Amygdala (tissue), 56 donors: ENCODE measurements around the gene NEUROD4.
A peak's percentile ranks its signal among the peaks of the same experiment; 100 is the strongest.
"Not testable (repeated sequence)": the region's sequence is repeated elsewhere in the genome, so short reads cannot be mapped to it uniquely, and the experiment has no call there.

ENCODE experiments used
- DNase-seq, 56 donors: peaks; one replicate each; lab custom pipeline; 2025; lab: John Stamatoyannopoulos, UW

NEUROD4 gene, protein sequence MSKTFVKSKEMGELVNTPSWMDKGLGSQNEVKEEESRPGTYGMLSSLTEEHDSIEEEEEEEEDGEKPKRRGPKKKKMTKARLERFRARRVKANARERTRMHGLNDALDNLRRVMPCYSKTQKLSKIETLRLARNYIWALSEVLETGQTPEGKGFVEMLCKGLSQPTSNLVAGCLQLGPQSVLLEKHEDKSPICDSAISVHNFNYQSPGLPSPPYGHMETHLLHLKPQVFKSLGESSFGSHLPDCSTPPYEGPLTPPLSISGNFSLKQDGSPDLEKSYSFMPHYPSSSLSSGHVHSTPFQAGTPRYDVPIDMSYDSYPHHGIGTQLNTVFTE

DNA sequence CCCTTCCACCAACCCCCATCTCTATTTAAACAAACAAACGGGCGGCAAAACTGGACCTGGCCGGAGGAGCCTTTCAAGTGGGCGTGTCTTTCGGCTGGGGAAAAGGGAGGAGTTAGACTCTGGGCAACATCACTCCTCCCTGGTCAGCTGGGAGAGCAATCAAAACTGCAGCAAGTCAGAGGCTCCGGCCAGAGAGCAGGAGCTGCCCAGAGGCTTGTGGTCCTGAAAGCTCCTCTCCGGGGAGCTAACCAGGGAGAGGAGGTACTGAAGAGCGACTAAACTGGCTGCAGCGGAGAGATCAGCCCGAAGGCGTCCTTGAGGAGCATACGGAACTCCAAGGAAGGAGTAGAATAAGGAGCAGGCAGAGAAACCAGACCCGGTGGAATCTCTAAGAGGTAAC lies at the start of gene NEUROD4:
NEUROD4 (plus strand) TSS at position 191 of the 400 bp plus-strand sequence. CDS start 6,466 bp downstream, outside the sequence.
- DNase-seq, result peak in 25 of 56 donors; percentile 1 to 43 (median 9)

DNA sequence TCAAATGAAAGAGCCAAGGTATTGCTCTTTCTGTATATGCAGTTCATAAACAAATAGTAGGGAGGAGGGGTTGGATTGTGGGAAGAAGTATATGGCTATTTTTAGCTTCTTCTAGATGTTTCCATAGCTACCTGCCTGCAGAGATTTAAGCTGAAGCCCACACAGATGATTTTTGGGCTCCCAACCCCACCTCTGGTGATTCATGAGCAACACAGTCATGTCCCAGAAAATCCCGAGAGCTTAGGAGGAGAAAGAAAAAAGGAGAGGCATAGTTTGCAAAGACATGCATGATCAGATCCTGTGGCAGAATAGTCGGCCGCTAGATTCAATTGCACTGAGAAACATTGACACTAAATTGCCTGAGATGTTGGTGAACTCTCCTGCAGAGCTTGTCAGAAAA lies 49.0 kb upstream of the NEUROD4 start:
- peak in 2 of 56 donors; percentile 12 to 51 for DNase-seq

DNA sequence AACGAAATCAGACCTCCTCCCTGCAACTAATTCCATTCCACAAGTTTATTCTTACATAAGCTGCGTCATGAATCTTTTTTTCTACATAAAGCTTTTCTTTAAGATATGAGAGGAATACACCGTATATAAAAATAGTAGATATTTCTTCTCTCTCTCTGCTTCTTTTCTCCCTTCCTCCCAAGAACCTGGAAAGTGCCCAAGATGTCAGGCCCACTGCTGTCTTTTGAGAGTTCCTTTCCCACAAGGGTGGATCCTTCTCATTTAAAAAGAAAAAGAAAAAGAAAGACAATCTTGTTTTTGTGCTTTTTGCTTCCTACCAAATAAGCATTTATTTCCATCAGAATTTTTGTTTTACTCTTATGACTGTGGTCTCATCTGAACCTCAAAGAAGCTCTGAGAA lies 46.2 kb upstream of the NEUROD4 start:
- no peak for DNase-seq

DNA sequence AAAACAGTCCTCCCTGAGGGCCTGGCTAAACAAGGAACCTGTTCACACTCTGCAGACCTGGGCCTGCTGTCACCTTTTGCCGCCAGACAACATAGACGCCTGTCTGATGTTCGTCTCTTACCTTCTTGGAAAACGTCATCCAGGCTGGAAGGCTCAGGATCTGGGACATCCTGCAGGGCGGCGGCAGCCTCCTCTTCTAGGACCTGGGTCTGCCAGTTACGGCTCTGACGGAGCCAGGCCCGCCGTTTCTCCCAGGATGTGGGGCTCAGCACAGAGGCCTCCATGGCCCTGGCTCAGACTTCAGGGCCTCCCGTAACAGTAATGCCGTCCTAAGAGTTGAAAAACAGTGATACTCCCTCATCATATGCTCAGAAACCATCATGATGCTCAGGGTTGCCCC lies 45.5 kb upstream of the NEUROD4 start:
- DNase-seq, result no peak

DNA sequence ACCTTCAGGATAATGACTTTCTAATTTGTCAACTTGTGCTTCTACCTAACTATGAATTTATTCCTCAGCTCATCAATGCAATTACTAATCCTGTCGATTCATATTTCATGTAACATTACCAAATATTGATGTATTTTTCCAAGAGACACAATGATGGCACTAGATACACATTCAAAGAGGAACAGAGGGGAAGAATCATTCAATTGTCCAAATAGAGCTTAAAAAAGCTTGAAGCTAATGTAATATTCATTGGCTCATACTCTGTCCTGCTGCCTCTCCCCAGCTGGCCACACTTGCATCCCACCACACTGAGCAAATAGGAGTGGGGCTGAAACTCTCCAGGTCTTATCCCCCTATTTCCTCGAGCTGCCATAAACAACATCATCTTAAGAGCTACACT lies 44.5 kb upstream of the NEUROD4 start:
- peak in 6 of 56 donors; percentile 3 to 19 (median 8) for DNase-seq

DNA sequence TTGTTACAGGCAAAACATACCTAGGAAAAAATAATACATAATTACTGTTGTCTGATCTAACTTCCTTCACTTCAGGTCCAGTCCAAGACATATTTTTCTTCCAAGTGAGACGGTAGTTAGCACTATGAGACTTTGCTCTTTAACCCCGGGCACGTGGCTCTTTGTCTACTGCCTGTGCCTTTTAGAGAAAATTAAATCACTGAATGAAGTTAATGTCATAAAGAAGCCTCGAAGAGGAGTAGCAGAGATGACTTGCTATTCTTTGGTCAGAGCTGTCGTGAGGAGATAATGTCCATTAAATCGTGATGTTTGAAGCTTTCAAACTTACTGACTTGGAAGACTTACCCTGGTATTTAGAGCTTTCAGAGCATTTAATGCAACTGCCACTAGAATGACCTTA lies 43.9 kb upstream of the NEUROD4 start:
- DNase-seq, result no peak

DNA sequence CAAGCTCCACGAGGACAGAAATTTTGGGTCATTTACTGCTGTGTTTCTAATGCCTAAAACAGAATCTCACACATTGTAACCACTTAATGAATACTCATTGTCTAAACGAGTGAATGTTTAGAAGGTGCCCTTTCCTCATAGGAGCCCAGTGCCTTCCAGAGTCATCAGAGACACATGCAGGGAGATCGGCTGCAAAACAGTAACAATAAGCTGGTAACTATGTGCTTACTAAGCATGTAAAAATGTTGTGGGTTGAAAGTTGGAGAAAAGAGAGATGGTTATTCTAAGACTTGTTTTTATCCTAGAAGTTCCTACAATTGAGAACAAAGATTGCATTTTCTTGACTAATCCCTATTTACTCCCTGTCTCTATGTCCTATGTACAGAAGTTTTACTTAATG lies 42.6 kb upstream of the NEUROD4 start:
- DNase-seq, result no peak

DNA sequence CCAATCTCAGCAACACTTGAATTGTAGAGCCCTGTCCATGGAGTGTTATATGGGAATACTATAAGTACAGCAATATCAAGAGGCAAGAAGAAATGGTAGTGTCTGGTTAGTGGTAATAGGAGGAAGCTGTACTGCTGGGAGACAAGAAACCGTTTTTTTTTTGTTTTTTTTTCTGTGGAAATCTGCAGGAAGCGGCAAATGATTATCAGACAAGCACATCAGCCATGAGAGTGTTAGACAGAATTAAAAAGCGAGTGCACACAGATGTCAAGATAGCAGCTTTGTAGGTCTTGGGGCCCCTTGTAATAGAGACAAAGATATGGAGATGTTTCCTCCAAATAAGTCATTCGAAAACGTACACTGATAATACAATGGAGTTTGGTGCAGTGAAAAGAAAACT lies 41.9 kb upstream of the NEUROD4 start:
- DNase-seq, result no peak

DNA sequence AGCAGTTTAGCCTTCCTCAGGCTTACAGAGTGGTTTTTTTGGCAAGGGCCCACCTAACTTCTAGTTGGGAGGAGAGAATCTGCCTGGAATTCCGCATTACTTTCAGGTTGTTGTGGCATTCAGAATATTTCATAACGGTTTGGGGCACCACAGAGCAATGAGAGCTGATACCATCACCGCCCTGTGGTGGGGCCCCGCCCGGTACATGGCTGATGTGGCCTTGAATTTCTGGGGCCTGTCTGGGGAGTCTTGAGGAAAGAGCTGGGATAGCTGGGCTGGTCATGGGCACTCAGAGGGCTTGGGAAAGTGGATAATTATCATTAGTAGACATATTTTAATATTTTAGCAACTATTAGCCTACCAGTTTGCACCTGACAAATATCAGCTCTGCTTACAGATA lies 39.4 kb upstream of the NEUROD4 start:
- no peak for DNase-seq

DNA sequence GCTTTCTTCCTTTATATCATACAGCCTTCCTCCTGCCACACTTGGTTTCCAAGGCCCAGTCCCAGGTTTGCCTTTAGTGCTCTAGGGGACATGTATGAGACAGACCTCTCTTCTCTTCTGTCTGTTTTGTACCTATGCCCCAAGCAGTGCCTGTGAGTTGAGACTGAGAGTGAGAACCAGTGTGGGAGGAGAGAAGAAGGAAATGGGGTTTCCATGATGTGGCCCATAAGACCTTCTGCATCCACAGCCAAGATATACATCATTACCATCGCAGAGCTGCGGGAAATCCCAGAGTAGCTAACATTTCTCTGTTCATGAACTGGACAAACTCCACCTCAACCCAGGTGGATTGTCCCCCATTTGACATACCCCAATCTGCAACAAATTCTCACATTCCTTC lies 38.0 kb upstream of the NEUROD4 start:
- DNase-seq, result no peak

DNA sequence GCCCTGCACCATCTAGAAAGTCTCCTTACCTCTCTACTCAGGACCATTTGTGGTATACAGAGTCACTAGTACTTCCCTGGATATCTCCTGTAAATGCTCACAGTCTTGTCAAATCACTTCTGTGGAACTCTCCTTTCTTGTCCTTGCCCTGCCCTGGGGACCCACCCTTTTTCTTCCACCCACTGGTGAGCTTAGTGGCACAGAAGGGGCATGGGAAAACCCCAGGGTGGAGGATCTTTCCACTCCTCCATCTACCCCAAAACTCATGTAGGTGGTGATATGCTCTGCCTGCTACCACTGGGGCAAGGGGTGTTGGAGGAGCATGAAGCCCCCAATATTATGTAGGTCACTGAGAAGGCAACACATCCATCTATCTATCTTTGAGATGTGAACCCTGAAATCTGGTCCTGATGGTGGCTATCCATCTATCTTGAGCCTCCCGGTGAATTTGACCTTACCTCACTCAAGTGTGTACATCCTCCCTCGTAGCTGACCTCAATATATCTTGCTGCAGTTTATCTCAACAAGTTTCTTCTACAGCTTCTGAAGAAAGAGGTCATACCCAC lies 36.2 kb upstream of the NEUROD4 start:
- no peak for DNase-seq

DNA sequence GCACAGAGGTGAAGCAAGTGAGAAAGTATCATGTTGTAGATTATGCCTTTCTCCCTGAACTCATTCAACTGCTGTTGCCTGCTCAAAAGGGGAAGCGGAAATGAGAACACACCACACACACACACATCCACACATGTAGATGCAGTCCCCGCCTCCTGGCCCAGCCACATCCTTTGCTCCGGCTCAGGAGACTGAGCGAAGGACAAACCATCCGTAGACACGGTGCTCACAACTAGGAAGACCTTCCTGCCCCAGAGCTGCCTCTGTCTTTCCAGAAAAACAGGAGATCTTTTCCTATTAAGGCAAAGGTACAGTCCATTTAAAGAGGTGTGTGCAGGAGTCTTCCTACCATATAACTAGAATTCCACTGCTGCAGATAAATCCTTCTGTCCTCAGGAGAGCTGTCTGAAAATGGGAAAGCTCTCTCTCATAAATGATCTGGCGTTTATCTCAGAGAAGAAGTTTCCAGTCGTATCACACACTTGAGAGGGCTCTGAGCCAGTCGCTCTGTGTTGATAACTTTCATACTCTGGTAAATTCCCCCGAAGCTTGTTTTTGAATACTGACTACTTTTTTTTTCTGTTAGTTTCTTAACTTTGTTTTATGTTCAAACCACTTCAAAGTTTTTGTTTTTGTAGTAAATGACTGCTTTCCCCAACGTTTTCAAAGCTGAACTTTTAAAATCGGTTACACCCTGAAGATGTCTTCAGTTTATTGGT lies 35.0 kb upstream of the NEUROD4 start, which contains the start of gene TESPA1:
TESPA1 (minus strand) TSS at position 105 of the 719 bp plus-strand sequence. CDS start 10,200 bp downstream, outside the sequence.
- DNase-seq, result peak in 8 of 56 donors; percentile 0 to 44 (median 12)

DNA sequence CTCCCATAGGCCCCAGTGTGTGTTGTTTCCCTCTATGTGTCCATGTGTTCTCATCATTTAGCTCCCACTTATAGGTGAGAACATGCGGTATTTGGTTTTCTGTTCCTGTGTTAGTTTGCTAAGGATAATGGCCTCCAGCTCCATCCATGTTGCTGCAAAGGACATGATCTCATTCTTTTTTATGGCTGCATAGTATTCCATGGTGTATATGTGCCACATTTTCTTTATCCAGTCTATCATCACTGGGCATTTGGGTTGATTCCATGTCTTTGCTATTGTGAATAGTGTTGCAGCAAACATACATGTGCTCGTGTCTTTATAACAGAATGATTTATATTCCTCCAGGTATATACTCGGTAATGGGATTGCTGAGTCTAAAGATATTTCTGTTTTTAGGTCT lies 33.0 kb upstream of the NEUROD4 start:
- not testable (repeated sequence) for DNase-seq

DNA sequence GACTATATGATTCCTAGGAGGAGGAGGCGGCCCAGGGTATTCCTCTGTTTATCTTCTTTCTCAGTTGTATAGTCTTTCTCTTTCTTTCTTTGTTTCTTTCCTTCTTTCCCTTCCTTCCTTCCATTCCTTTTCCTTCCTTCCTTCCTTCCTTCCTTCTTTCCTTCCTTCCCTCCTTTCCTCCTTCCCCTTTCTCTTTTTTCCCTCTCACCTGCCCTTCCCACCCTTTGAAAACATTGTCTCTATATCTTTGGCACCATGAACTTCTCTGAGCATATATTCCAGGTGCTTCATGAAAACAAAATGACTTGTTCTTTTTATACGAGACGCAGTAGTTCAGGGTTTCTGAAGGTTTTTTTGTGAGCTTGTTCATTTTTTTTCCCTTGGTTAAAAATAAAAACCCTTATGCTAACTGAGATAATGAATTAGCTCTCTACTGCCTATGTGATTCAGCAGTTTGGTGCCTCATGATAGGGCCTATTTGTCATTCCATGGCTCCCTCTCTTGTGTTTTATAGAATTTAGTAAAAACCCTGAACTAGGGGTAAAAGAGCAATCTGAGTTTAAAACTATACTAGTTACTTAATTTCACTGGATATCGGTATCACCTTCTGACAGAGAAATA lies 32.1 kb upstream of the NEUROD4 start:
- no peak for DNase-seq

DNA sequence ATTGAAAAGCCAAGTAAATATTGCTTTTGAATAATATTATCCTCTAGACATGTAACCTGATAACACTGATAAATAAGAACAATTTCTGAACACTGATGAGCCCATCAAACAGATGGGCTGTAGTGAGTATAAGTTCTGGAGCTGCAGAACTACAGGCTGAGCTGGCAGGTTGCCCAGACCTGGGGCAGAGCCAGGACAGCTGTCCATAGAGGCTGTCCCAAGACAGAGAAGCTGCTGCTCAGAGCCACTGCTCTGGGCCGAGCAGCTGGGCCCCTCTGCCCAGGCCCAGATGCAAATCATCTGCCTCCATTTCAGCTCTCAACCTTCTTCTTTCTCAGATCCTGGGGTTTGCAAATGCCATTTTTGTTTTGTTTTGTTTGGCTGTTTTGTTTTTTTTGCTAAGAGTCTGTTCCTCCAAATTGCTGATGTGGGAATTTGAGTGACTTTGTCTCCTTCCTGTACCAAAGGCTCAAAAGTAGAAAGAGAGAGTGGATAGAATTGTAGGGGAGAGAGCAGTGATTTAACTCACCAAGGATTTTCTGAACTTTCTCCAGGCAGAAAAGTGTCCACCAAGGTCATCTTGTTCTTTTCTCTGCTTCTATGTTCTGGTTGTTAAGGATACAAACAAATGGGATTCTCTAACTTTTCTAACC lies 31.2 kb upstream of the NEUROD4 start:
- DNase-seq, result peak in 55 of 56 donors; percentile 5 to 94 (median 73)

DNA sequence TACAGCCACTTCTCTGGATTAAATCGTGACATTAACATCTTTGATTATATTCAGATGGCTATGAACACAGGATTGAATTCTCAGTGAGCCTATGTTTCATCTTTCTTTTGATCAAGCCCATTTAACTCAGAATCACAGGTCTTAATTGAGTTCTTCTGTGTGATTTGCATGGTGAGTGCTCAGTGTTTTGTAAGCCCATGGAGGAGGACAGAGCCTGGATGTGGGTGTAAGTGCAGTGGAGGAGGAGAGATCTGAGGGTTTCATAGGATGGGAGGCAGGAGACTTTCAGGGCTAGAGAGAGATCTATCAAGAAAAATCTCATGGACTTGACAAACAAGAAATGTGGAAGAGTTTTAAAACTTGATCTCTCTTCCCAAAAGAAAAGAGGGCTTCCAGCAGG lies 29.9 kb upstream of the NEUROD4 start:
- no peak for DNase-seq

DNA sequence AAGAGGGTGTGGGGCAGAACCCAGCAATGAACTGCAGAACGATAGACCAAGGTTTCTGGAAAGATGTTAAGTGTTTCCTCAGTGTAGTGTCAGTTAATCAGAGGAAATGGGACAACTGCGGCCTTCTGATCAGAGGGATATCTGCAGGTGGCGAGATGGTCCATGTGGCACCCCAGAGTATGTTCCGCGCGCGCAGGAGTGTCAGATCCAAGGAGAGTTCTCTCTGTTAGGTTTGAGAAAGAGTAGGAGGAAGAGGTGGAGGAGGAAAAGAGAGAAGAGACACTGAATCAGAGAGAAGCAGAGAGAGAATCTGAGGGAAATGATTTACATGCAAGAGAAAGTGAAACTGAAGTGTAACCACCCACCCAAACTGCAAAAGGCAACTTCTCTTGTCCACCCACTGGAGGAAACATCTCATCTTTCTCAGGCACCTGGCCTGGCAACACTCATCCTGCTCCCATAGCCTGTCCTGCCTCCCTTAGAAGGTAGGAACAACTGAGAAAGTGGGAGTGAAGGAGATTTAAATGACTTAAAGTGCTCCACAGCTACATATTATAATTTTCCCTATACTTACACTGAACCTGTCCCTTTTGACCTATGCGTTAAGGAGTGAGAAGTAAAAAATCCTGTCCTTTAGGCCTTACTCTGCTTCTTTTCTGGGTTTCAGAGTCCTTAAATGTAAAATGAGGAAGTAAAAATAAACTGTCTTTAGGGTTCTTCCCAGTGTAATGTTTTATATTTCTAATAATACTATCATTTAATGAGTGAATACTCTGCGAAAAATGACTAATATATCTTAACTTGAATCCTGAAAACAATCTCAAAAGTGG lies 28.4 kb upstream of the NEUROD4 start:
- DNase-seq, result peak in 1 of 56 donors; percentile 15

DNA sequence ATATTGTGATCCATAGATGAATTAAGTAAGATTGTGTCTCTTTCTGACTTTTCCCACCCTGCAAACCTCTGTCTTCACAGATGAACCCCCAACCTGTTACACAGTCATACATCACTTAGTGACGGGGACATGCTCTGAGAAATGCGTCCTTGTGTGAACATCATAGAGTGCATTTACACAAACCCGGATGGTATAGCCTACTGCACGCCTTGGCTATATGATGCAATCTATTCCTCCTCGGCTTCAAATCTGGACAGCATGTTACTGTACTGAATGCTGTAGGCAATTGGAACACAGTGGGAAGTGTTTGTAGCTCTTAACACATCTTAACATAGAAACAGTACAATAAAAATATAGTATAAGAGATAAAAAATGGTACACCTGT lies 27.8 kb upstream of the NEUROD4 start:
- peak in 4 of 56 donors; percentile 7 to 41 (median 28) for DNase-seq

DNA sequence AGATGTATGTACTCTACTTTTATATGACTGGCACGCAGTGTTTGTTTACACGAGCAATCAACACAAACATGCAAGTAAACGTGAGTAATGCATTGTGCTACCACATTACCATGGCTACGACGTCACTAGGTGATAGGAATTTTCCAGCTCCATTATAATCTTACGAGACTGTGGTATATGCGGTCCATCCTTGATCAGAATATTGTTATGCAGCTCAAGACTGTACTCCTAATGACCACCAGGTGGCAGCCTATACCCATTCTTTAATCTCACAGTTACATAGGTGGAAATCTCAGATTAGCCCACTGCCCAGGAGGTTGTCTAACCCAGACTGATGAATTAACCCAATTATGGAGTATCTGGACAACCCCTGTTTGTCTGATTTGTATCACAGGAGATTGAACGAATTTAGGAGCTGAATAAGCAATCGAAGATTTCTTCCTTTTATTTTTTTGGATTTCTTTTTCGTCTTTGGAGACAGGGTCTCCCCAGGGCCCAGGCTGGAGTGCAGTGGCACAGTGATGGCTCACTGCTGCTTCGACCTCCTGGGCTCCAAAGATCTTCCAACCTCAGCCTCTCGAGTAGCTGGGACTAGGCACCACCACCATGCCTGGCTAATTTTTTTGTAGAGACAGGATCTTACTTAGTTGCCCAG lies 26.5 kb upstream of the NEUROD4 start:
- DNase-seq, result peak in 33 of 56 donors; percentile 1 to 86 (median 24)
